ENCODE results near the gene LPP. TPM values are rescaled to one million over a fixed set of nuclear protein-coding genes. Genes with fewer than 3 reads are reported as not detected.

Gene LPP
- total RNA-seq, 1 experiment from 2014 or later = 148 TPM

DNA sequence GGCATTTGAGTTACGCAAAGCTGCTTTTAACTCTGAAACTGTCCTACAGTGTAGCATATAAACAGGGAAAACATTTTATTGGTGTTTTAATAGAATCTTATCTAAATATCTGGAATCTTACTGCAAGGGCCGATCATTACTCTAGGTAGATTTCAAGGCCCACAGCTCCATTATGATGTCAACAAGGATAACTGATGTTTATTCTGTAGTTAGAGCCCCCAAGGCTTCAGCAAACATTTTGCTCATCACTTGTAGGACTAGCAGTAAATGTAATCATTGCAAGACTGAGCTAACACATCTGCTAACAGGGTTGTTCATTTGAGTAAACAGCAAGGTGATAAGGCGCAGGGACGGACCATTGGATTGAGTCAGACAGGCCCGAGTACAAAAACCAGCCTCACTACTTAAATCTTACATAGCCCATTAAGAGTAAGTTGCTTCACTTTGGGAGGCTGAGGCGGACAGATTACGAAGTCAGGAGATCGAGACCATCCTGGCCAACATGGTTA is 685.3 kb downstream of the LPP start:
- Histone ChIP-seq H3K9me2 (ENCODE audit: insufficient read depth) (no peaks in the 10 kb centered on the region), H2AFZ (no peak overlapping the region), H3K9me3 (ENCODE audit: insufficient read depth, low read depth) (no peaks in the 10 kb centered on the region; the same call in none of the 2 replicates), H3K27me3 (ENCODE audit: insufficient read depth, low read depth) (no peaks in the 10 kb centered on the region), H3K4me1 (replicated peaks; ENCODE audit: insufficient read depth) (peaks cover 3% of the 10 kb centered on the region; the same call in 1 of the 2 replicates), H3F3A (ENCODE audit: insufficient read depth, low read depth) (no peaks in the 10 kb centered on the region), H3K79me2 (ENCODE audit: low read depth) (no peaks in the 10 kb centered on the region), H3K36me3 (ENCODE audit: low read depth) (no peaks in the 10 kb centered on the region), H3K27ac (no peak overlapping the region), H3K4me3 (no peak overlapping the region), H4K20me1 (ENCODE audit: insufficient read depth) (no peaks in the 10 kb centered on the region), H3K4me2 (no peak overlapping the region)
- intact Hi-C loops (cut with micrococcal nuclease; ENCODE audit: unreplicated experiment) = no loop called here
- no peak for DNase-seq
- TF ChIP-seq EZH2 (IDR thresholded peaks at IDR 0.05; ENCODE audit: low read depth) (no peak), CTCF (conservative IDR thresholded peaks at IDR 0.05) (no peak)
- ChIA-PET CTCF (interaction anchor here (0.5 kb wide), 1 partner anchor 25 kb away, joined by 6 read pairs; no protein-coding TSS in a partner anchor), POLR2A (ENCODE audit: unreplicated experiment) (no interaction called here)
- BruUV-seq (replicated peaks) = no TSS peak

GRCh38 chr3:188840290-188840689 is 686.3 kb downstream of the LPP start:
- H3K9me2 ChIP-seq (ENCODE audit: insufficient read depth) = no peaks in the 10 kb centered on the region
- H4K20me1 ChIP-seq (ENCODE audit: insufficient read depth) = no peaks in the 10 kb centered on the region
- no peak for DNase-seq
- H3F3A ChIP-seq (ENCODE audit: insufficient read depth, low read depth) = no peaks in the 10 kb centered on the region
- H3K4me2 ChIP-seq = no peak overlapping the region
- H3K79me2 ChIP-seq (ENCODE audit: low read depth) = no peaks in the 10 kb centered on the region
- H3K9me3 ChIP-seq (ENCODE audit: insufficient read depth, low read depth) = no peaks in the 10 kb centered on the region; the same call in none of the 2 replicates
- no TSS peak for BruUV-seq (replicated peaks)
- H3K27me3 ChIP-seq (ENCODE audit: insufficient read depth, low read depth) = no peaks in the 10 kb centered on the region
- H2AFZ ChIP-seq = no peak overlapping the region
- H3K4me1 ChIP-seq (replicated peaks; ENCODE audit: insufficient read depth) = peaks cover 3% of the 10 kb centered on the region; the same call in 1 of the 2 replicates
- no peak for TF ChIP-seq EZH2 (IDR thresholded peaks at IDR 0.05; ENCODE audit: low read depth)
- TF ChIP-seq CTCF (conservative IDR thresholded peaks at IDR 0.05) = no peak
- no peaks in the 10 kb centered on the region for H3K36me3 ChIP-seq (ENCODE audit: low read depth)
- CTCF ChIA-PET = interaction anchor here (0.6 kb wide), 1 partner anchor 133 kb away, joined by 3 read pairs; no protein-coding TSS in a partner anchor
- intact Hi-C loops (cut with micrococcal nuclease; ENCODE audit: unreplicated experiment) = no loop called here
- no peak overlapping the region for H3K27ac ChIP-seq
- POLR2A ChIA-PET (ENCODE audit: unreplicated experiment) = no interaction called here
- no peak overlapping the region for H3K4me3 ChIP-seq

GRCh38 chr3:188841906-188842305 is 687.9 kb downstream of the LPP start:
- H3K27me3 ChIP-seq (ENCODE audit: insufficient read depth, low read depth) = no peaks in the 10 kb centered on the region
- H2AFZ ChIP-seq = no peak overlapping the region
- CTCF ChIA-PET = no interaction called here
- DNase-seq = no peak
- no peak overlapping the region for H3K4me2 ChIP-seq
- no peaks in the 10 kb centered on the region for H3F3A ChIP-seq (ENCODE audit: insufficient read depth, low read depth)
- intact Hi-C loops (cut with micrococcal nuclease; ENCODE audit: unreplicated experiment) = no loop called here
- no peaks in the 10 kb centered on the region; the same call in none of the 2 replicates for H3K9me3 ChIP-seq (ENCODE audit: insufficient read depth, low read depth)
- no peak overlapping the region for H3K27ac ChIP-seq
- no peaks in the 10 kb centered on the region for H4K20me1 ChIP-seq (ENCODE audit: insufficient read depth)
- POLR2A ChIA-PET (ENCODE audit: unreplicated experiment) = no interaction called here
- H3K9me2 ChIP-seq (ENCODE audit: insufficient read depth) = no peaks in the 10 kb centered on the region
- no TSS peak for BruUV-seq (replicated peaks)
- H3K36me3 ChIP-seq (ENCODE audit: low read depth) = no peaks in the 10 kb centered on the region
- H3K79me2 ChIP-seq (ENCODE audit: low read depth) = no peaks in the 10 kb centered on the region
- no peak overlapping the region for H3K4me3 ChIP-seq
- TF ChIP-seq EZH2 (IDR thresholded peaks at IDR 0.05; ENCODE audit: low read depth) (no peak), CTCF (conservative IDR thresholded peaks at IDR 0.05) (no peak)
- H3K4me1 ChIP-seq (replicated peaks; ENCODE audit: insufficient read depth) = peaks cover 3% of the 10 kb centered on the region; the same call in 1 of the 2 replicates

Data from PC-9 (cell line).